ENCODE measurements around the gene FAM118B.

FAM118B gene

DNA sequence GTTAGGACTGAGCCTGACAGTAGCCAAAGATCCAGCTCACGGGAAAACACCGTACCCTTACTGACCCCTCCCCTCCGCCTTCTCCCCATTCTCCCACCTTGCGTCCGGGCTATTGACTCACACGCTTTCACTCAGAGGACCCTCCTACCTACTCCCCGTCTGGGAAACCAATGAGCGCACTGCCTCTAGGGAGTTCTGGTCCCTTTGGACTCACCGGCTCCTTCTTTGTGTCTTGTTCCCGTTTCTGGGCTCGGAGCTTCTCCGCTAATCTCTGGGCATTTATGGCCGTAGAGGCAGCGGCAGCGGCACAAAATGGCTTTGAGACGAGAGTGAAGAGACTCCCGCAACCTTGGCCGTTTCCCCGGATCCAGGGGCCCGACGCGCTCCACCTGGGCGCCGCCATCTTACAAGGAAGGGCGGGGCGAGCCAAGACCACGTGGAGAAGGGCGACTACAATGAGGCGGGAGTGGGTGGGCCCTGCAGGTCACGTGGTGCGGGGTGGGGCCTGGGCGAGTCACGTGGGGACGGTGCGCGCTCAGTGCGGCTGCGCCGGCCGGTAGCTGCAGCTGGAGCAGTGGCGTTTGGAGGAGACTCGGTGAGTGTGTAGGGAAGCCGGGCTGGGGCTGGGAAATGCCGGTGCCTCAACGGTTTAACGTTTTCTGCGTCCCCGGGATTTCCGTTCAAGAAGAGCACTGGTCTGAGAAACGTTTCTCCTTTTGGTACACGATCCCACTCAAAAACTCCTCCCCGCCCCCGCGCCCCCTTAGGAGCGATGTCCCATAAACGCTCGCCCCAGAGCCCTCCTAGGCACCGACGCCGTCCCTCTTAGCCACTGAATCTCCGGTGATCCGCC, at the start of gene FAM118B, which contains the start of gene RPUSD4:
Gene FAM118B, plus strand, starts transcription at position 547 of the 853 bp plus-strand sequence. CDS start 23,220 bp downstream, outside the sequence.
Gene RPUSD4, minus strand, starts transcription at position 415 of the 853 bp plus-strand sequence. Its CDS starts 12 bp downstream, at position 403.
- Histone ChIP-seq H3K36me3 (peaks cover 8% of the 10 kb centered on the region), H3K27ac (peak within 1 kb of the TSS; percentile 61), H3K9me3 (no peaks in the 10 kb centered on the region), H3K4me1 (ENCODE audit: control insufficient read depth in 1 of 2, insufficient read depth in 1 of 2, low read depth in 1 of 2, low read length in 1 of 2) (peaks cover 26 to 30% of the 10 kb centered on the region in 2 experiments), H3K27me3 (no peaks in the 10 kb centered on the region), H3K4me3 (ENCODE audit: low read depth in 1 of 2, low read length in 1 of 2) (peak within 1 kb of the TSS; percentile 69 to 92)
- TF ChIP-seq, protein P1, sequence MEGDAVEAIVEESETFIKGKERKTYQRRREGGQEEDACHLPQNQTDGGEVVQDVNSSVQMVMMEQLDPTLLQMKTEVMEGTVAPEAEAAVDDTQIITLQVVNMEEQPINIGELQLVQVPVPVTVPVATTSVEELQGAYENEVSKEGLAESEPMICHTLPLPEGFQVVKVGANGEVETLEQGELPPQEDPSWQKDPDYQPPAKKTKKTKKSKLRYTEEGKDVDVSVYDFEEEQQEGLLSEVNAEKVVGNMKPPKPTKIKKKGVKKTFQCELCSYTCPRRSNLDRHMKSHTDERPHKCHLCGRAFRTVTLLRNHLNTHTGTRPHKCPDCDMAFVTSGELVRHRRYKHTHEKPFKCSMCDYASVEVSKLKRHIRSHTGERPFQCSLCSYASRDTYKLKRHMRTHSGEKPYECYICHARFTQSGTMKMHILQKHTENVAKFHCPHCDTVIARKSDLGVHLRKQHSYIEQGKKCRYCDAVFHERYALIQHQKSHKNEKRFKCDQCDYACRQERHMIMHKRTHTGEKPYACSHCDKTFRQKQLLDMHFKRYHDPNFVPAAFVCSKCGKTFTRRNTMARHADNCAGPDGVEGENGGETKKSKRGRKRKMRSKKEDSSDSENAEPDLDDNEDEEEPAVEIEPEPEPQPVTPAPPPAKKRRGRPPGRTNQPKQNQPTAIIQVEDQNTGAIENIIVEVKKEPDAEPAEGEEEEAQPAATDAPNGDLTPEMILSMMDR (IDR thresholded peaks at IDR 0.05), result no peak

DNA sequence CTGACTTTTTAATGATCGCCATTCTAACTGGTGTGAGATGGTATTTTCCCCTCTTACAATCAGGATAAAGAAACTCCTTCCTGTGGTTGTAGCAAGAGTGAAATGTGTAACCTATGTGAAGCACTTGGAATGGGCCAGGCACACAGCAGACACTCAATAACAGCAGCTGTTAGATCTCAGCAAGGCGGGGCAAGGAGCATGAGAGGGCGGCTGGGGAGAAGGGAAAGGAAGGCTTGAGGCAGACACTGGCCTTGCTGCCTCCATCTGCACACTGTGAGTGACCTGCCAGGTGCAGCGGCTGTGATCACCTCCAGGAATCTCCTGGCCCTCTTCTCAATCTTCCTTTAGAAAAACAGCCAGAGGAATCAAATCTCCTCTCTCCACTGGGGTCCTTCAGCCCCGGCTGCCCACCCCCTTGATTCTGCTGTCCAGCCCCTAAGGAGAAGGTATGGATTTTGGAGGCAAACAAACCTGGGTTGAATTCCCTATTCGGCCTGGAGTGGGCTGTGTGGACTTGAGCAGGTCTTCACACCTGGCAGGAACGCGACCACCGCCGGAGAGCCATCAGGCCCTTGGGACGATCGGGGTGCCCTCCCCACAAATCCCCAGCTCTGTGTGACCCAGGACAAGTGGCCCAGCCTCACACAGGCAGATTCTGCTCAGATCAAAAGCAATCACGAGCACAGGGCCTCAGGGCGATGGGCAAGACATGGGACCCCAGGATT, 49.1 kb upstream of the FAM118B start:
- H3K36me3 ChIP-seq, result no peaks in the 10 kb centered on the region
- no peak overlapping the region for H3K27ac ChIP-seq
- no peaks in the 10 kb centered on the region for H3K27me3 ChIP-seq
- H3K4me3 ChIP-seq (ENCODE audit: low read depth in 1 of 2, low read length in 1 of 2), result no peak overlapping the region
- H3K9me3 ChIP-seq, result no peaks in the 10 kb centered on the region
- H3K4me1 ChIP-seq (ENCODE audit: control insufficient read depth in 1 of 2, insufficient read depth in 1 of 2, low read depth in 1 of 2, low read length in 1 of 2), result no peaks in the 10 kb centered on the region
- TF ChIP-seq, protein P1 (IDR thresholded peaks at IDR 0.05), result no peak

DNA sequence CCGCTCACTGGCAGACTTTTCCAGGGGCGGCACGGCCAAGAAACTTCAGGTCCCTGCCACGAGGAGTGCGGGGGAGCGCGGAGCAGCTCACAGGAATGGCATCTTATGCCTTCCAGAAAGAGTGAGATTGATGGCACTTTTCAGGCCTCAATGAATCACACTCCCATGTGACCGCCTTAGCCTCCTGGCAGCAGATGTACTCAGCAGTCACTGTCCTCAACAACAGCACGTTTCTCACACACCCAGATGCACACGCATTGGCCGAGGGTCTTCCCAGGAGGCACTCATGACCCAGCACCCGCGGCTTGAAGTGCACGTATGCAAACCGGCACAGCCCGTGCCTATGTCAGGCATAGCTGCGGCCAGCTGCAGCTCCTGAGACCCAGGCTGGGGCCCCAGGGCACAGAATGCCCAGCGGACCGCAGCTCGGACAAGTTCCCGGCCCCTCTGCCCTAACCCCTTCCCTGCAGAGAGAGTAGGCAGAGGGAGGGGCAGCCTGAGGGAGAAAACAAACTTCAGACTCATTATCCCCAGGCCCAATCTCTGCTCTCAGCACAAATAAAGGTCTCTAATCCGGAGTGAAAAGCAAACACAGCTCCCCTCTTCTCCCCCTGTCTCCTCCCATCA, 48.4 kb upstream of the FAM118B start:
- H3K4me1 ChIP-seq (ENCODE audit: control insufficient read depth in 1 of 2, insufficient read depth in 1 of 2, low read depth in 1 of 2, low read length in 1 of 2), result no peaks in the 10 kb centered on the region
- no peak overlapping the region for H3K27ac ChIP-seq
- H3K9me3 ChIP-seq, result no peaks in the 10 kb centered on the region
- no peak overlapping the region for H3K4me3 ChIP-seq (ENCODE audit: low read depth in 1 of 2, low read length in 1 of 2)
- TF ChIP-seq, protein P1 (IDR thresholded peaks at IDR 0.05), result no peak
- H3K36me3 ChIP-seq, result no peaks in the 10 kb centered on the region
- H3K27me3 ChIP-seq, result no peaks in the 10 kb centered on the region

DNA sequence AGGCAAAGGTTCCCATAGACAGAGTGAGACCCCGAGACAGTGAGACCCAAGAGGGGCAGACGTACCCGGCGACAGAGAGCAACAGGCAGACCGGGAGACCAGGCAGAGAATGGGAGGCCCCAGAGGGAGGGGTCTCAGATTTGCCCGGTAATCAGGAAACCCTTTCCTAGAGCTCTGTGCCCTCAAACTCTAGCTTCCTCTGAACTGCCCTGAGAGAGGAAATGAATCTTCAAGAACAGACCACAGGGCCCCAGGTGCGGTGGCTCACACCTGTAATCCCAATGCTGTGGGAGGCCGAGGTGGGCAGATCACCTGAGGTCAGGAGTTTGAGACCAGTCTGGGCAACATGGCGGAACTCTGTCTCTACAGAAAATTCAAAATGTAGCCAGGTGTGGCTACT, 47.8 kb upstream of the FAM118B start:
- TF ChIP-seq, protein P1 (IDR thresholded peaks at IDR 0.05), result no peak
- H3K27me3 ChIP-seq, result no peaks in the 10 kb centered on the region
- H3K4me3 ChIP-seq (ENCODE audit: low read depth in 1 of 2, low read length in 1 of 2), result no peak overlapping the region
- H3K36me3 ChIP-seq, result no peaks in the 10 kb centered on the region
- no peaks in the 10 kb centered on the region for H3K9me3 ChIP-seq
- no peaks in the 10 kb centered on the region for H3K4me1 ChIP-seq (ENCODE audit: control insufficient read depth in 1 of 2, insufficient read depth in 1 of 2, low read depth in 1 of 2, low read length in 1 of 2)
- no peak overlapping the region for H3K27ac ChIP-seq

DNA sequence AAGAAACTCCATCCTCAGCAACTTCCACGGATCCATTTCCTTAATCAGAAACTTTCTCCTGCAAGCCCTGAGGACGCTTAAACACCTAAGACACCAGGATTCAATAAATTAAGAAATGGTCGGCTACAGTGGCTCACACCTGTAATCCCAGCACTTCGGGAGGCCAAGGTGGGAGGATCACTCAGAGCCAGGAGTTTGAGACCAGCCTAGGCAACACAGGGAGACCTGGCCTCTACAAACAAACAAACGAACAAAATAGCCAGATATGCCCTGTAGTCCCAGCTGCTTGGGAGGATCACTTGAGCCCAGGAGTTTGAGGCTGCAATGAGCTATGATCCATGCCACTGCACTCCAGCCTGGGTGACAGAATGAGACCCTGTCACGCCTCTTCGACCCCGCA, 46.8 kb upstream of the FAM118B start:
- no peak overlapping the region for H3K27ac ChIP-seq
- no peaks in the 10 kb centered on the region for H3K4me1 ChIP-seq (ENCODE audit: control insufficient read depth in 1 of 2, insufficient read depth in 1 of 2, low read depth in 1 of 2, low read length in 1 of 2)
- no peaks in the 10 kb centered on the region for H3K36me3 ChIP-seq
- no peaks in the 10 kb centered on the region for H3K9me3 ChIP-seq
- H3K4me3 ChIP-seq (ENCODE audit: low read depth in 1 of 2, low read length in 1 of 2), result no peak overlapping the region
- H3K27me3 ChIP-seq, result no peaks in the 10 kb centered on the region
- TF ChIP-seq, protein P1 (IDR thresholded peaks at IDR 0.05), result no peak
